Fibroblast of the aortic adventitia (primary cell): ENCODE results near the gene DPEP2. TPM values are rescaled to one million over a fixed set of nuclear protein-coding genes. Genes with fewer than 3 reads are reported as not detected.
"Not testable (repeated sequence)": the region's sequence is repeated elsewhere in the genome, so short reads cannot be mapped to it uniquely, and the experiment has no call there.

Experiments
- DNase-seq: peaks from one replicate; pipeline ENCODE4 v3.0.0-alpha.2; 2010; ENCODE audit warnings: low read depth
- H3K4me3 ChIP-seq: 2 replicates; pipeline ENCODE4 v1.5.1; 2011; ENCODE audit warnings: low read depth, mild to moderate bottlenecking, control low read depth, low read length, moderate library complexity
- total RNA-seq: library from RNA; depleted of rRNA; stranded (reverse); fragments of >200 nt; gene quantifications from 2 replicates; pipeline ENCODE4 v1.2.3, GENCODE V29; 2012; ENCODE audit warnings: low replicate concordance
- TF ChIP-seq, protein P1 (sequence below): IDR thresholded peaks from 2 replicates; pipeline ENCODE4 v1.5.1; 2011; ENCODE audit warnings: mild to moderate bottlenecking, low read length, control low read depth, inconsistent platforms; ENCODE audit not compliant: insufficient read depth

The DPEP2 gene
- total RNA-seq, 1 donor = not detected

- no peak overlapping the region for H3K4me3 ChIP-seq
- TF ChIP-seq, protein P1, sequence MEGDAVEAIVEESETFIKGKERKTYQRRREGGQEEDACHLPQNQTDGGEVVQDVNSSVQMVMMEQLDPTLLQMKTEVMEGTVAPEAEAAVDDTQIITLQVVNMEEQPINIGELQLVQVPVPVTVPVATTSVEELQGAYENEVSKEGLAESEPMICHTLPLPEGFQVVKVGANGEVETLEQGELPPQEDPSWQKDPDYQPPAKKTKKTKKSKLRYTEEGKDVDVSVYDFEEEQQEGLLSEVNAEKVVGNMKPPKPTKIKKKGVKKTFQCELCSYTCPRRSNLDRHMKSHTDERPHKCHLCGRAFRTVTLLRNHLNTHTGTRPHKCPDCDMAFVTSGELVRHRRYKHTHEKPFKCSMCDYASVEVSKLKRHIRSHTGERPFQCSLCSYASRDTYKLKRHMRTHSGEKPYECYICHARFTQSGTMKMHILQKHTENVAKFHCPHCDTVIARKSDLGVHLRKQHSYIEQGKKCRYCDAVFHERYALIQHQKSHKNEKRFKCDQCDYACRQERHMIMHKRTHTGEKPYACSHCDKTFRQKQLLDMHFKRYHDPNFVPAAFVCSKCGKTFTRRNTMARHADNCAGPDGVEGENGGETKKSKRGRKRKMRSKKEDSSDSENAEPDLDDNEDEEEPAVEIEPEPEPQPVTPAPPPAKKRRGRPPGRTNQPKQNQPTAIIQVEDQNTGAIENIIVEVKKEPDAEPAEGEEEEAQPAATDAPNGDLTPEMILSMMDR = no peak
- no peak for DNase-seq
Observed at GRCh38 chr16:67975321-67976105, 23.8 kb downstream of the DPEP2 start.

DNA sequence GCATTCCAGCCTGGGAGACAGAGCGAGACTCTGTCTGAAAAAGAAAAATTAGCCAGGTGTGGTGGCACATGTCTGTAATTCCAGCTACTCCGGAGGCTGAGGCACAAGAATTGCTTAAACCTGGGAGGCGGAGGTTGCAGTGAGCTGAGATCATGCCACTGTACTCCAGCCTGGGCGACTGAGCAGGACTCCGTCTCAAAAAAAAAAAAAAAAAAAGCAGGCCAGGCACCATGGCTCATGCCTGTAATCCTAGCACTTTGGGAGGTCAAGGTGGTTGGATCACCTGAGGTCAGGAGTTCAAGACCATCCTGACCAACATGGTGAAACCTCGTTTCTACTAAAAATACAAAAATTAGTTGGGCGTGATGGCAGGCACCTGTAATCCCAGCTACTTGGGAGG lies 27.0 kb downstream of the DPEP2 start:
- DNase-seq, H3K4me3 ChIP-seq: not testable (repeated sequence)

DNA sequence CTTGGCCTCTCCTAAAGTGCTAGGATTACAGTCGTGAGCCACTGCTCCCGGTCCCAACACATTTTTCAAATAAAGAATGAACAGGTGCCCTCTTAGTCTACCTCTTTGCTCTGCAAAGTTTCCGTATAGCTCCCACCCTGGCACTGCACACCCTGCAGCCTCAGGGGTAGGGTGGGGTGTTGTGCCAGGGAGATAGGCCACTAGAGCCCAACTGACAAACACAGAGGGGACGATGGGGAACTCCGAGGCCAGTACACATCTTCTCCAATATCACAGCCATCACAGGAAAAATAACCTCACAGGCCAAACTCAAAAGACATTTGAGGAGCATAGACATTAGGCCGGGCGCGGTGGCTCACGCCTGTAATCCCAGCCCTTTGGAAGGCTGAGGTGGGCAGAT lies 28.2 kb downstream of the DPEP2 start:
- no peak for DNase-seq
- TF ChIP-seq, protein P1 = no peak
- no peak overlapping the region for H3K4me3 ChIP-seq

GRCh38 chr16:67969254-67970039 lies 29.8 kb downstream of the DPEP2 start:
- peak; percentile 22 for DNase-seq
- TF ChIP-seq, protein P1 = no peak
- peak overlapping the region; percentile 89 for H3K4me3 ChIP-seq

DNA sequence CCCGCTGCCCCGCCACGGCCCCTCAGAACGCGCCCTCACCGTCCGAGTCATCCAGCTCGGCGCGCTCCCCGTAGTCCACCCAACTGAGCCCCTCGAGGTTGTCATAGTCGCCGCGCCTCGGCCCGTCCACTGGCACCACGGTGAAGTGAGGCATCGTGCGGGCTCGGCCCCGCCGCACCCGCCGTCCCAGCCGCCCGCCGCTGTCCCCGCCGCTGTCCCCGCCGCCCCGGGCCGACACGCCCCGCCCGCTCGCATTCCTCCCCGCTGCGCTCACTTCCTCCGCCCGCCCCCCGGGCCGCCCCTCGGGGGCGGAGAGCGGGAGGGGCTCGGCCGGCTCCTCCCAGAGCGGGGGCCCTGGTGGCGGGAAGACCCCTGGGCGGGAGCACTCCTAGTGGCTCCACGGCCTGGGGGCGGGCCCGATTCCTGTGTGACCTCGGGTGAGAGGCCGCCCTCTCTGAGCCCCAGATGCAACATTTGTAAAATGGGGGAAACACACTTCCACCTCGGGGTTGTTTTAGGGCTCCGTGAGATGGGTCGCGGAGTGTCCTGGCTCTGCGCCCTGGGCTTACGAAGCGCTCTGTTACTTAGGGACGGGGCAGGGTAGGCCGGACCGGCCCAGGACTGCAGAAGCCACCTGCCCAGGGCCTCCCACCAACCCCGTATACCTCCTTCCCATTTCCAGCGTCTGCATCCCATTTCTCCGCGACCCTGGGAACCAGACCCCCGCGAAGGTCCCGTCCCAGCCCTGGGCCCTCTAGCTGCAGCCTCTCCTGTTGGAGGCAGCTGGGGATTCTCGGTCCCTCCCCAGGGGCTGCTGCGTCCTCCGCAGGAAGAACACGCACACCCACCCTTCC lies 30.7 kb downstream of the DPEP2 start, which contains the start of gene SLC12A4:
Gene SLC12A4, minus strand, starts transcription at position 238 of the 854 bp plus-strand sequence. Its CDS starts 84 bp downstream, at position 154.
- peak; percentile 57 for DNase-seq
- peak within 1 kb of the TSS; percentile 89 for H3K4me3 ChIP-seq
- TF ChIP-seq, protein P1 = peak; percentile 10

GRCh38 chr16:67967958-67968399 lies 31.3 kb downstream of the DPEP2 start:
- TF ChIP-seq, protein P1 = no peak
- peak; percentile 32 for DNase-seq
- peak overlapping the region; percentile 89 for H3K4me3 ChIP-seq
